H9 (cell line): ENCODE results near the gene SLC25A25. TPM values are rescaled to one million over a fixed set of nuclear protein-coding genes. Genes with fewer than 3 reads are reported as not detected.

ENCODE experiments used
- DNase-seq: peaks from one replicate; pipeline ENCODE4 v3.0.0-alpha.2; 2017
- H2AFZ ChIP-seq: one replicate; pipeline ENCODE4 v1.6.1; 2013; ENCODE audit warnings: mild to moderate bottlenecking, low read length, control low read depth, moderate library complexity
- H2AK5ac ChIP-seq: 2 replicates; pipeline ENCODE4 v1.6.1; 2013; ENCODE audit warnings: low read length, control low read depth, mixed read lengths; ENCODE audit not compliant: insufficient read length
- H2BK120ac ChIP-seq: one replicate; pipeline ENCODE4 v1.6.1; 2013; ENCODE audit warnings: low read depth, mild to moderate bottlenecking, low read length, control low read depth, inconsistent platforms; ENCODE audit not compliant: poor library complexity, severe bottlenecking
- H2BK12ac ChIP-seq: 2 replicates; pipeline ENCODE4 v1.6.1; 2013; ENCODE audit warnings: low read length, control low read depth, mixed read lengths, low read depth; ENCODE audit not compliant: insufficient read length
- H2BK15ac ChIP-seq: 2 replicates; pipeline ENCODE4 v1.6.1; 2013; ENCODE audit warnings: low read depth, low read length, control low read depth
- H2BK20ac ChIP-seq: one replicate; pipeline ENCODE4 v1.6.1; 2013; ENCODE audit warnings: low read depth, mild to moderate bottlenecking, low read length, control low read depth, inconsistent platforms; ENCODE audit not compliant: poor library complexity, severe bottlenecking
- H2BK5ac ChIP-seq: 2 replicates; pipeline ENCODE4 v1.6.1; 2013; ENCODE audit warnings: low read length, control low read depth, mixed read lengths; ENCODE audit not compliant: insufficient read length
- H3K14ac ChIP-seq: 2 replicates; pipeline ENCODE4 v1.6.1; 2013; ENCODE audit warnings: low read length, control low read depth; ENCODE audit not compliant: insufficient read depth
- H3K18ac ChIP-seq: 2 replicates; pipeline ENCODE4 v1.6.1; 2013; ENCODE audit warnings: low read depth, mild to moderate bottlenecking, mixed read lengths, low read length, control low read depth; ENCODE audit not compliant: insufficient read length
- H3K23ac ChIP-seq: 2 replicates; pipeline ENCODE4 v1.6.1; 2013; ENCODE audit warnings: low read length, control low read depth, mixed read lengths, low read depth; ENCODE audit not compliant: insufficient read length
- H3K23me2 ChIP-seq: 2 replicates; pipeline ENCODE4 v1.6.1; 2013; ENCODE audit warnings: low read depth, mild to moderate bottlenecking, mixed read lengths, low read length, control low read depth; ENCODE audit not compliant: insufficient read length, poor library complexity, severe bottlenecking
- H3K27ac ChIP-seq: 2 replicates; pipeline ENCODE4 v1.5.1; 2013; ENCODE audit warnings: low read length, control low read depth, mixed read lengths, low read depth; ENCODE audit not compliant: insufficient read length
- H3K27me3 ChIP-seq: 2 replicates; pipeline ENCODE4 v1.6.1; 2013; ENCODE audit warnings: low read length, control low read depth, inconsistent platforms; ENCODE audit not compliant: insufficient read depth
- H3K4ac ChIP-seq: 2 replicates; pipeline ENCODE4 v1.6.1; 2013; ENCODE audit warnings: low read depth, mild to moderate bottlenecking, control low read depth, inconsistent platforms, low read length, moderate library complexity
- H3K4me1 ChIP-seq: 2 replicates; pipeline ENCODE4 v1.6.1; 2013; ENCODE audit warnings: low read length, control low read depth, inconsistent platforms; ENCODE audit not compliant: insufficient read depth
- H3K4me2 ChIP-seq: 2 replicates; pipeline ENCODE4 v1.6.1; 2013; ENCODE audit warnings: low read length, control low read depth, mixed read lengths; ENCODE audit not compliant: insufficient read length, insufficient read depth
- H3K56ac ChIP-seq: 2 replicates; pipeline ENCODE4 v1.6.1; 2013; ENCODE audit warnings: low read depth, mild to moderate bottlenecking, mixed read lengths, low read length, control low read depth; ENCODE audit not compliant: insufficient read length
- H3K79me1 ChIP-seq: 2 replicates; pipeline ENCODE4 v1.6.1; 2013; ENCODE audit warnings: low read depth, mild to moderate bottlenecking, moderate library complexity, low read length, control low read depth, inconsistent platforms; ENCODE audit not compliant: insufficient read depth, poor library complexity, severe bottlenecking
- H3K79me2 ChIP-seq: 2 replicates; pipeline ENCODE4 v1.6.1; 2013; ENCODE audit warnings: low read length, control low read depth, inconsistent platforms; ENCODE audit not compliant: insufficient read depth
- H3K9ac ChIP-seq: 2 replicates; pipeline ENCODE4 v1.6.1; 2013; ENCODE audit warnings: low read length, control low read depth, mixed read lengths; ENCODE audit not compliant: insufficient read length; ENCODE audit errors: extremely low read depth
- H3K9me3 ChIP-seq: one replicate; pipeline ENCODE4 v1.6.1; 2013; ENCODE audit warnings: low read depth, low read length, inconsistent platforms; ENCODE audit not compliant: control insufficient read depth
- H3T11ph ChIP-seq: one replicate; pipeline ENCODE4 v1.6.1; 2013; ENCODE audit warnings: mild to moderate bottlenecking, low read length, control low read depth, inconsistent platforms
- H4K20me1 ChIP-seq: one replicate; pipeline ENCODE4 v1.6.1; 2013; ENCODE audit not compliant: control insufficient read depth, insufficient read length, insufficient read depth
- H4K5ac ChIP-seq: 2 replicates; pipeline ENCODE4 v1.6.1; 2013; ENCODE audit warnings: low read depth, mild to moderate bottlenecking, mixed read lengths, low read length, control low read depth; ENCODE audit not compliant: insufficient read length
- H4K8ac ChIP-seq: replicated peaks from 2 replicates; pipeline ENCODE4 v1.6.1; 2013; ENCODE audit warnings: low read length, control low read depth, mixed read lengths, low read depth; ENCODE audit not compliant: insufficient read length
- H4K91ac ChIP-seq: 2 replicates; pipeline ENCODE4 v1.6.1; 2013; ENCODE audit warnings: low read depth, mild to moderate bottlenecking, moderate library complexity, mixed read lengths, low read length, control low read depth; ENCODE audit not compliant: insufficient read length
- H3K27ac Mint-ChIP-seq, 3 experiments: 2 replicates in 2 of 3; 3 replicates in 1 of 3; pipeline ENCODE4 v1.8.0; 2020 to 2021; ENCODE audit warnings: mixed read lengths in 3 of 3, mild to moderate bottlenecking in 1 of 3, moderate library complexity in 1 of 3
- H3K27me3 Mint-ChIP-seq: 2 replicates; pipeline ENCODE4 v1.8.0; 2021; ENCODE audit warnings: low read depth, mild to moderate bottlenecking, moderate library complexity, mixed read lengths
- H3K36me3 Mint-ChIP-seq, 3 experiments: 2 replicates in 2 of 3; 3 replicates in 1 of 3; pipeline ENCODE4 v1.8.0; 2020 to 2021; ENCODE audit warnings: low read depth in 3 of 3, mixed read lengths in 3 of 3; ENCODE audit not compliant: insufficient read depth in 1 of 3
- H3K4me1 Mint-ChIP-seq, 2 experiments: 2 replicates each; pipeline ENCODE4 v1.8.0; 2020; ENCODE audit warnings: mixed read lengths in 2 of 2
- H3K4me3 Mint-ChIP-seq, 2 experiments: 2 replicates in 1 of 2; 3 replicates in 1 of 2; pipeline ENCODE4 v1.8.0; 2020 to 2021; ENCODE audit warnings: mild to moderate bottlenecking in 2 of 2, mixed read lengths in 2 of 2, moderate library complexity in 1 of 2
- H3K9me3 Mint-ChIP-seq, 2 experiments: 2 replicates in 1 of 2; 3 replicates in 1 of 2; pipeline ENCODE4 v1.8.0; 2020; ENCODE audit warnings: mild to moderate bottlenecking in 2 of 2, mixed read lengths in 2 of 2, moderate library complexity in 1 of 2
- CTCF ChIP-seq: fragments of 200-600 bp; sonication (generic); conservative IDR thresholded peaks from 3 replicates; pipeline ENCODE4 v1.8.0; 2021; ENCODE audit warnings: antibody characterized with exemption, mild to moderate bottlenecking
- WGBS: extraction: QIAGEN DNeasy Blood & Tissue Kit; methylation state at CpG from one replicate; pipeline ENCODE4 v1.1.7; 2013; ENCODE audit warnings: missing lambda C conversion rate, low lambda C conversion rate, mixed read lengths; ENCODE audit not compliant: insufficient read length; ENCODE audit errors: extremely low coverage; 5-methylcytosine and 5-hydroxymethylcytosine counted together
- total RNA-seq: library from RNA; stranded (reverse); gene quantifications from 2 replicates; pipeline ENCODE4 v1.2.1, GENCODE V29; 2021

Gene SLC25A25
- total RNA-seq, 1 experiment from 2014 or later = 16.9 TPM

DNA sequence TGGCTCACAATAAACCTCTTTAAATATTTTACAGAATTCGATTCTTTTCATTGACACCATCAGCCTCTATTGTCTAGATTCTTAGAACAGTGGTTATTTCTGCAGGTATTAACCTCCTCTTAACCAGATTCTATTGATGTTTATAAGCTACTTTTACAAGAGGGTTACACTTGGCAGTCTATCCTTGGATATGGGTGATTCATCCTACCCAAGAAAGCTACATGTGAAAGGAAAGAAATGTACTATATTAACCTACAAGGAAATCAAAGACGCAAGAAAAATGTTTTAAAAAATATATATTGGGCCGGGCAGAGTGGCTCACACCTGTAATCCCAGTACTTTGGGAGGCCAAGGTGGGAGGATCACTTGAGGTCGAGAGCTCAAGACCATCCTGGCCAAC, 16.7 kb downstream of the SLC25A25 start:
- Histone ChIP-seq H2AFZ (no peak overlapping the region), H2BK12ac (no peak overlapping the region), H3K23ac (no peak overlapping the region), H3K9ac (no peak overlapping the region), H2AK5ac (no peak overlapping the region), H3K14ac (no peak overlapping the region), H2BK15ac (no peak overlapping the region), H4K8ac (no peak overlapping the region), H2BK5ac (no peak overlapping the region), H4K5ac (no peak overlapping the region), H3K56ac (no peak overlapping the region), H2BK120ac (no peak overlapping the region), H3T11ph (no peak overlapping the region), H3K79me1 (peaks cover 3% of the 10 kb centered on the region), H3K4me1 (no peaks in the 10 kb centered on the region), H2BK20ac (no peak overlapping the region), H3K9me3 (no peaks in the 10 kb centered on the region), H3K18ac (no peak overlapping the region), H3K27me3 (no peaks in the 10 kb centered on the region), H4K20me1 (no peaks in the 10 kb centered on the region), H3K4ac (no peak overlapping the region), H3K79me2 (no peaks in the 10 kb centered on the region; the same call in 1 of the 2 replicates), H3K23me2 (no peaks in the 10 kb centered on the region), H3K27ac (no peak overlapping the region), H4K91ac (no peak overlapping the region), H3K4me2 (no peak overlapping the region)
- H3K27me3 Mint-ChIP-seq = no peaks in the 10 kb centered on the region
- peaks cover 0 to 5% (median 1%) of the 10 kb centered on the region in 3 experiments; a peak in 4 of 7 replicates for H3K36me3 Mint-ChIP-seq
- TF ChIP-seq CTCF = no peak
- H3K4me1 Mint-ChIP-seq = peaks cover 19 to 23% of the 10 kb centered on the region in 2 experiments
- no peak overlapping the region for H3K27ac Mint-ChIP-seq
- no CpG with 5 or more reads among the region's 4 CpGs for WGBS
- no peak for DNase-seq
- H3K9me3 Mint-ChIP-seq = no peaks in the 10 kb centered on the region
- H3K4me3 Mint-ChIP-seq = no peak overlapping the region
